ENCODE results near the gene C7orf33. TPM values are rescaled to one million over a fixed set of nuclear protein-coding genes. Genes with fewer than 3 reads are reported as not detected.
A peak's percentile ranks its signal among the peaks of the same experiment; 100 is the strongest.

C7orf33 gene
- total and polyA plus RNA-seq, 9 of the 15 experiments (the other 6 are each of a cell fraction or from before 2014, with no cell fraction given): 0.04 TPM; not detected in 8

- Histone ChIP-seq H4K20me1 (replicated peaks; ENCODE audit: control insufficient read depth, insufficient read depth, low read length) (no peaks in the 10 kb centered on the region), H3K79me2 (ENCODE audit: control insufficient read depth, insufficient read depth, low read length) (no peaks in the 10 kb centered on the region), H3K9me1 (ENCODE audit: control insufficient read depth, insufficient read depth, low read length) (no peaks in the 10 kb centered on the region), H2AFZ (ENCODE audit: low read depth, low read length) (no peak overlapping the region), H3K36me3 (ENCODE audit: control insufficient read depth, insufficient read depth, low read length) (no peaks in the 10 kb centered on the region), H3K9ac (ENCODE audit: insufficient read depth in 1 of 2, low read depth in 2 of 2, low read length in 2 of 2) (no peak overlapping the region), H3K27ac (ENCODE audit: extremely low read depth, low read depth, low read length) (no peak overlapping the region), H3K4me2 (ENCODE audit: insufficient read depth, low read length) (no peak overlapping the region), H3K9me3 (replicated peaks; ENCODE audit: control insufficient read depth, insufficient read depth, low read depth, low read length) (no peaks in the 10 kb centered on the region), H3K4me1 (replicated peaks in 1 of 2; ENCODE audit: control insufficient read depth in 2 of 2, insufficient read depth in 2 of 2, low read length in 2 of 2) (no peaks in the 10 kb centered on the region; a peak in 1 of 5 replicates), H3K4me3 (no peak overlapping the region), H3K27me3 (ENCODE audit: control insufficient read depth in 2 of 2, insufficient read depth in 2 of 2, low read length in 2 of 2) (peaks cover 42 to 55% of the 10 kb centered on the region in 2 experiments)
- WGBS (ENCODE audit: insufficient coverage, low coverage, missing lambda C conversion rate): 6% methylated on average over 7 of the region's 8 CpGs
- FAIRE-seq: no peak
- DNase-seq (ENCODE audit: extremely low read depth in 1 of 4, low spot score in 3 of 4): no peak
- ATAC-seq: no peak
- no TSS peak for BruUV-seq (replicated peaks)
- POLR2A ChIA-PET: interaction anchor here (0.5 to 1.0 kb wide), 3 partner anchors 9 to 124 kb away, joined by 3 read pairs; no protein-coding TSS in a partner anchor
- in situ Hi-C loops (cut with MboI) (no loop called here), intact Hi-C loops (cut with micrococcal nuclease) (no loop called here)
- CTCF ChIA-PET (ENCODE audit: low intra/inter-chr PET ratio): no interaction called here
- TF ChIP-seq NONO (IDR thresholded peaks at IDR 0.05; ENCODE audit: low read depth in 2 of 2, low read length in 1 of 2) (no peak), NR2C1 (IDR thresholded peaks at IDR 0.05) (no peak), NR2C1 (tag; IDR thresholded peaks at IDR 0.05) (no peak), ZBTB34 (CRISPR knock-in tag; IDR thresholded peaks at IDR 0.05) (no peak), BMI1 (IDR thresholded peaks at IDR 0.05; ENCODE audit: low read length) (0 out of 2 replicates have a peak, but pooled peaks have one; percentile 10)
Observed at GRCh38 chr7:148622887-148623585, 32.5 kb downstream of the C7orf33 start.
